HL-60/S4 treated with phorbol 12-myristate 13-acetate at 8.2 ng/mL for 4 days and 3 days (cell line): ENCODE results near the gene ASB11.

ENCODE experiments used
- in situ Hi-C: fragments of 300-500 bp; cut with MboI; formaldehyde crosslinking; loops from 2 replicates; pipeline ENCODE4 v1.15.0; 2022; ENCODE audit warnings: low sequenced_read_pairs

Gene ASB11

GRCh38 chrX:15235001-15235400 is 80.4 kb downstream of the ASB11 start:
- in situ Hi-C loops: no loop called here

- in situ Hi-C loops: no loop called here
These were observed 81.9 kb downstream of the ASB11 start for GRCh38 chrX:15233416-15234015.
